SH-SY5Y (cell line): Measurements from ENCODE around the gene ASRGL1.

Experiments used
- GATA2 ChIP-seq: IDR thresholded peaks from 2 replicates; pipeline ENCODE4 v1.6.1; 2011; ENCODE audit warnings: mild to moderate bottlenecking, low read depth, low read length
- GATA3 ChIP-seq: IDR thresholded peaks from 2 replicates; pipeline ENCODE4 v1.6.1; 2011; ENCODE audit warnings: low read depth, mild to moderate bottlenecking, low read length, moderate library complexity

DNA sequence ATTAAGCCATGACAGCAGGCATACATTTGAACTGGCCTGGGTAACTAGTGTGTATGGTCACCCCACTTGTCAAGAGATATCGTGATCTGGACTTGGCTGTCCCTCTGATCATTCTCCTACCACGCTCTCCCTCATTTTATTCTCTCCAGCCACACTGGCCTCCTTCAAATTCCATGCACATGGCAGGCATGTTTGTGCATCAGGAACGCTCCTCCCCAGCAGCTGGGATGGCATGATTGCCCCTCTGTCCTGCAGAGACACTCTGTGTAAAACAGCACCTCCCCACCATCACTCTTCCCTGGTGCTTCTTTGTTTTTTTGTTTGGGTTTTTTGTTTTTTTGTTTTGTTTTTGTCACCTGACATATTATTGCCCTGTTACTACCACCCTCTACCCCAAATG lies 50.1 kb downstream of the ASRGL1 start:
- TF ChIP-seq GATA2 (no peak), GATA3 (no peak)
